ENCODE results near the gene SCN1B.
"Not testable (repeated sequence)": the region's sequence is repeated elsewhere in the genome, so short reads cannot be mapped to it uniquely, and the experiment has no call there.

The SCN1B gene

GRCh38 chr19:35004517-35005255, 25.6 kb upstream of the SCN1B start:
- no peak for FAIRE-seq
- DNase-seq (ENCODE audit: insufficient read length, low spot score), result no peak
- no peak for TF ChIP-seq CTCF (IDR thresholded peaks at IDR 0.05; ENCODE audit: insufficient read depth, missing control alignments)

- DNase-seq (ENCODE audit: insufficient read length, low spot score) (no peak), FAIRE-seq (no peak)
- no peak for TF ChIP-seq CTCF (IDR thresholded peaks at IDR 0.05; ENCODE audit: insufficient read depth, missing control alignments)
These were observed 24.9 kb upstream of the SCN1B start for GRCh38 chr19:35005256-35005977.

GRCh38 chr19:35006007-35006341, 24.3 kb upstream of the SCN1B start:
- not testable (repeated sequence) for DNase-seq (ENCODE audit: insufficient read length, low spot score); FAIRE-seq

GRCh38 chr19:35006342-35006998, 23.8 kb upstream of the SCN1B start:
- FAIRE-seq, result no peak
- no peak for TF ChIP-seq CTCF (IDR thresholded peaks at IDR 0.05; ENCODE audit: insufficient read depth, missing control alignments)
- DNase-seq (ENCODE audit: insufficient read length, low spot score), result no peak

GRCh38 chr19:35006999-35007365, 23.3 kb upstream of the SCN1B start:
- no peak for DNase-seq (ENCODE audit: insufficient read length, low spot score)
- FAIRE-seq, result no peak
- no peak for TF ChIP-seq CTCF (IDR thresholded peaks at IDR 0.05; ENCODE audit: insufficient read depth, missing control alignments)

GRCh38 chr19:35007427-35007826, 22.8 kb upstream of the SCN1B start:
- not testable (repeated sequence) for FAIRE-seq

GRCh38 chr19:35008891-35009341, 21.4 kb upstream of the SCN1B start:
- no peak for FAIRE-seq
- no peak for TF ChIP-seq CTCF (IDR thresholded peaks at IDR 0.05; ENCODE audit: insufficient read depth, missing control alignments)

More at GRCh38 chr19:35007427-35007826, 22.8 kb upstream of the SCN1B start:
- DNase-seq (ENCODE audit: insufficient read length, low spot score), result not testable (repeated sequence)

More at GRCh38 chr19:35008891-35009341, 21.4 kb upstream of the SCN1B start:
- DNase-seq (ENCODE audit: insufficient read length, low spot score), result no peak

Data from D721Med (cell line).